Smooth muscle cell of the umbilical artery (primary cell): ENCODE data around the gene CBX6. TPM values are rescaled to one million over a fixed set of nuclear protein-coding genes. Genes with fewer than 3 reads are reported as not detected.

ENCODE experiments used
- total RNA-seq: library from RNA; depleted of rRNA; stranded (reverse); fragments of >200 nt; gene quantifications from 2 replicates; pipeline ENCODE4 v1.2.3, GENCODE V29; 2014

Gene CBX6
- total RNA-seq: 31.2 and 48.6 TPM in 2 replicates

DNA sequence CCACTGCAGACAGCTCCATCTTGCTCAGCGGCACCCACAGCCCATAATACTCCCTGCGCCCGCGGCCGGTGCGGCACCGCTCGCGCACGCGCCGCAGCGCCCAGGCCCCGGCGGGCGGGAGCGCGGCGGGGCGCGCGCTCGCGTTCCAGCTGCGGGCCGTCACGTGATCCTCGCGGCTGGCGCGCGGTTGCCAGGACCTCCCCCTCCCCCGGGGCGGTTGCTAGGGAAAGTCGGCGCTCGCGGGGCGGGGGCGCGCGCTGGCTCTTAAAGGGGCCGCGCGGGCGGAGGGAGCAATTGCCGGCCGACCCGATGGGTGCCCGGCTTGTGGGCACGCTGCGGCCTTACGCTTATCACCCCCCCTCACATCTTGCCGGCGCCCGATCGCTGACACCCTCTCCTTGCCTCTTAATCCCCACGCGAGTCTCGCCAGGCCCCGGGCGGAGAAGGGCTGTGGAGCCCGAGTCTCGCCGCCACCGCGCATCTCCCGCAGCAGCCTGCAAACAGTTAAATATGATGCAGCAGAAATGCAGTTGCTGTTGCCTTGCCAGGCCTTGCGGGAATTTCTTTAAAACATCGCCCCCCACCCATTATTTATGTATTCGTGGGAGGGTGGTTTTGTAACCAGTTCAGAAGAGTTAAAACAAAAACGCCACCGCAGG, at the start of gene CBX6:
CBX6 (minus strand) TSS at position 45 of the 659 bp plus-strand sequence; CDS start at position 19, 26 bp downstream.

DNA sequence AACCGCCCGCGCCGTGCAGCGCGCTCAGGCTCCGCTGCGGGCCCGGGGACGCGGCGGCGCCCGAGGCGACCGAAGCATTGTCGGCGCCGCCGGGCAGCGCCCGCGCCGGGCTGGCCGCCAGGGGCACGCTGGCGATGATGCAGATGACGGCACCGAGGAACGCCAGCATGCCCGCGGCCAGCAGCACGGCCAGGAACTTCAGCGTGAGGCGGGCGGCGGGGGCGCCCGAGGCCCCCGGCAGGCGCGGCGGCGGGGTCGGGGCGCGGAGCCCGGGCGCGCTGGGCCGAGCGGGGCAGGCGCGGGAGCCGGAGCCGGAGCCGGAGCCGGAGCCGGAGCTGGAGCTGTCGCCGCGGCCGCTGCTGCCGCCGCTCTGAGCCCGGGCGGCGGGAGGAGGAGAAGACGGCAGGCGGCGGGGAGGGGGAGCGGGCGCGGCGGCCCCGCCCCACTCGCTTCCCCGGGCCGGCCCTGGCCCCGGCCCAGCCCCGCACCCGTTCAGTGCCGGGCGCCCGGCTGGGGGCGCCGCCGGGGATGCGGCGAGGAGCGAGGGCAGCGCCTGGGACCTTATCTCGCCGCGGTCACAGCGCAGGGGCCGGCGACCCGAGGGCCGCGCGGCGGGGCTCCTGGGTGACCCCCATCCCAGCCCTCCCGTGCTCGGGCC, 28.2 kb downstream of the CBX6 start, which contains the start of gene NPTXR:
NPTXR (minus strand) TSS at position 372 of the 658 bp plus-strand sequence.

Other genes with a start within 250 kb of the CBX6 start
- gene FAM227A, start 215.8 kb downstream of the CBX6 start, total RNA-seq: 4.0 and 5.0 TPM in 2 replicates
- gene CBY1, start 215.6 kb downstream of the CBX6 start, total RNA-seq: 14.0 and 14.5 TPM in 2 replicates
- 40.3 and 51.7 TPM in 2 replicates for gene TOMM22, start 190.3 kb downstream of the CBX6 start, total RNA-seq
- gene JOSD1, start 171.3 kb downstream of the CBX6 start, total RNA-seq: 39.5 and 55.5 TPM in 2 replicates
- gene GTPBP1, start 166.3 kb downstream of the CBX6 start, total RNA-seq: 25.2 and 61.2 TPM in 2 replicates
- 83.4 and 109 TPM in 2 replicates for gene SUN2, start 116.2 kb downstream of the CBX6 start, total RNA-seq
- gene DNAL4, start 78.1 kb downstream of the CBX6 start, total RNA-seq: 18.7 and 22.3 TPM in 2 replicates
- 17.2 and 38.4 TPM in 2 replicates for gene NPTXR, start 28.2 kb downstream of the CBX6 start, total RNA-seq
- gene APOBEC3A, start 85.4 kb upstream of the CBX6 start, total RNA-seq: not detected in 2 replicates
- gene APOBEC3B, start 110.1 kb upstream of the CBX6 start, total RNA-seq: 0.30 and 2.8 TPM in 2 replicates
- 7.7 and 22.3 TPM in 2 replicates for gene APOBEC3C, start 142.0 kb upstream of the CBX6 start, total RNA-seq
- gene APOBEC3D, start 148.9 kb upstream of the CBX6 start, total RNA-seq: 0.59 and 0.65 TPM in 2 replicates
- gene APOBEC3F, start 168.6 kb upstream of the CBX6 start, total RNA-seq: 3.3 and 6.5 TPM in 2 replicates
- 5.0 and 7.0 TPM in 2 replicates for gene APOBEC3G, start 205.1 kb upstream of the CBX6 start, total RNA-seq
- gene APOBEC3H, start 225.0 kb upstream of the CBX6 start, total RNA-seq: not detected in 2 replicates